ENCODE data around the gene TXK.

GRCh38 chr4:48071191-48071590 is 62.9 kb downstream of the TXK start:
- TF ChIP-seq DPF2 (IDR thresholded peaks at IDR 0.05) (no peak), RB1 (IDR thresholded peaks at IDR 0.05; ENCODE audit: borderline replicate concordance) (no peak)
- TF ChIP-seq, protein P1, sequence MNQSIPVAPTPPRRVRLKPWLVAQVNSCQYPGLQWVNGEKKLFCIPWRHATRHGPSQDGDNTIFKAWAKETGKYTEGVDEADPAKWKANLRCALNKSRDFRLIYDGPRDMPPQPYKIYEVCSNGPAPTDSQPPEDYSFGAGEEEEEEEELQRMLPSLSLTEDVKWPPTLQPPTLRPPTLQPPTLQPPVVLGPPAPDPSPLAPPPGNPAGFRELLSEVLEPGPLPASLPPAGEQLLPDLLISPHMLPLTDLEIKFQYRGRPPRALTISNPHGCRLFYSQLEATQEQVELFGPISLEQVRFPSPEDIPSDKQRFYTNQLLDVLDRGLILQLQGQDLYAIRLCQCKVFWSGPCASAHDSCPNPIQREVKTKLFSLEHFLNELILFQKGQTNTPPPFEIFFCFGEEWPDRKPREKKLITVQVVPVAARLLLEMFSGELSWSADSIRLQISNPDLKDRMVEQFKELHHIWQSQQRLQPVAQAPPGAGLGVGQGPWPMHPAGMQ (IDR thresholded peaks at IDR 0.05; ENCODE audit: borderline replicate concordance), result no peak
- TF ChIP-seq, protein P2, sequence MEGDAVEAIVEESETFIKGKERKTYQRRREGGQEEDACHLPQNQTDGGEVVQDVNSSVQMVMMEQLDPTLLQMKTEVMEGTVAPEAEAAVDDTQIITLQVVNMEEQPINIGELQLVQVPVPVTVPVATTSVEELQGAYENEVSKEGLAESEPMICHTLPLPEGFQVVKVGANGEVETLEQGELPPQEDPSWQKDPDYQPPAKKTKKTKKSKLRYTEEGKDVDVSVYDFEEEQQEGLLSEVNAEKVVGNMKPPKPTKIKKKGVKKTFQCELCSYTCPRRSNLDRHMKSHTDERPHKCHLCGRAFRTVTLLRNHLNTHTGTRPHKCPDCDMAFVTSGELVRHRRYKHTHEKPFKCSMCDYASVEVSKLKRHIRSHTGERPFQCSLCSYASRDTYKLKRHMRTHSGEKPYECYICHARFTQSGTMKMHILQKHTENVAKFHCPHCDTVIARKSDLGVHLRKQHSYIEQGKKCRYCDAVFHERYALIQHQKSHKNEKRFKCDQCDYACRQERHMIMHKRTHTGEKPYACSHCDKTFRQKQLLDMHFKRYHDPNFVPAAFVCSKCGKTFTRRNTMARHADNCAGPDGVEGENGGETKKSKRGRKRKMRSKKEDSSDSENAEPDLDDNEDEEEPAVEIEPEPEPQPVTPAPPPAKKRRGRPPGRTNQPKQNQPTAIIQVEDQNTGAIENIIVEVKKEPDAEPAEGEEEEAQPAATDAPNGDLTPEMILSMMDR (IDR thresholded peaks at IDR 0.05 in 2 of 3, conservative IDR thresholded peaks at IDR 0.05 in 1 of 3; ENCODE audit: control insufficient read depth in 2 of 3, extremely low read depth in 1 of 3, insufficient read depth in 1 of 3, low read depth in 3 of 3, low read length in 3 of 3), result no peak
- TF ChIP-seq, protein P3, sequence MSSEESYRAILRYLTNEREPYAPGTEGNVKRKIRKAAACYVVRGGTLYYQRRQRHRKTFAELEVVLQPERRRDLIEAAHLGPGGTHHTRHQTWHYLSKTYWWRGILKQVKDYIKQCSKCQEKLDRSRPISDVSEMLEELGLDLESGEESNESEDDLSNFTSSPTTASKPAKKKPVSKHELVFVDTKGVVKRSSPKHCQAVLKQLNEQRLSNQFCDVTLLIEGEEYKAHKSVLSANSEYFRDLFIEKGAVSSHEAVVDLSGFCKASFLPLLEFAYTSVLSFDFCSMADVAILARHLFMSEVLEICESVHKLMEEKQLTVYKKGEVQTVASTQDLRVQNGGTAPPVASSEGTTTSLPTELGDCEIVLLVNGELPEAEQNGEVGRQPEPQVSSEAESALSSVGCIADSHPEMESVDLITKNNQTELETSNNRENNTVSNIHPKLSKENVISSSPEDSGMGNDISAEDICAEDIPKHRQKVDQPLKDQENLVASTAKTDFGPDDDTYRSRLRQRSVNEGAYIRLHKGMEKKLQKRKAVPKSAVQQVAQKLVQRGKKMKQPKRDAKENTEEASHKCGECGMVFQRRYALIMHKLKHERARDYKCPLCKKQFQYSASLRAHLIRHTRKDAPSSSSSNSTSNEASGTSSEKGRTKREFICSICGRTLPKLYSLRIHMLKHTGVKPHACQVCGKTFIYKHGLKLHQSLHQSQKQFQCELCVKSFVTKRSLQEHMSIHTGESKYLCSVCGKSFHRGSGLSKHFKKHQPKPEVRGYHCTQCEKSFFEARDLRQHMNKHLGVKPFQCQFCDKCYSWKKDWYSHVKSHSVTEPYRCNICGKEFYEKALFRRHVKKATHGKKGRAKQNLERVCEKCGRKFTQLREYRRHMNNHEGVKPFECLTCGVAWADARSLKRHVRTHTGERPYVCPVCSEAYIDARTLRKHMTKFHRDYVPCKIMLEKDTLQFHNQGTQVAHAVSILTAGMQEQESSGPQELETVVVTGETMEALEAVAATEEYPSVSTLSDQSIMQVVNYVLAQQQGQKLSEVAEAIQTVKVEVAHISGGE (CRISPR knock-in tag; IDR thresholded peaks at IDR 0.05), result no peak

Data from GM12878 (cell line).